HG03460 (cell line): ENCODE results near the gene SCN11A.

ENCODE experiments used
- ATAC-seq: cut with Tn5 transposase; IDR thresholded peaks from one replicate; pipeline ENCODE4 v1.9.1; 2021; ENCODE audit not compliant: unreplicated experiment

SCN11A gene

DNA sequence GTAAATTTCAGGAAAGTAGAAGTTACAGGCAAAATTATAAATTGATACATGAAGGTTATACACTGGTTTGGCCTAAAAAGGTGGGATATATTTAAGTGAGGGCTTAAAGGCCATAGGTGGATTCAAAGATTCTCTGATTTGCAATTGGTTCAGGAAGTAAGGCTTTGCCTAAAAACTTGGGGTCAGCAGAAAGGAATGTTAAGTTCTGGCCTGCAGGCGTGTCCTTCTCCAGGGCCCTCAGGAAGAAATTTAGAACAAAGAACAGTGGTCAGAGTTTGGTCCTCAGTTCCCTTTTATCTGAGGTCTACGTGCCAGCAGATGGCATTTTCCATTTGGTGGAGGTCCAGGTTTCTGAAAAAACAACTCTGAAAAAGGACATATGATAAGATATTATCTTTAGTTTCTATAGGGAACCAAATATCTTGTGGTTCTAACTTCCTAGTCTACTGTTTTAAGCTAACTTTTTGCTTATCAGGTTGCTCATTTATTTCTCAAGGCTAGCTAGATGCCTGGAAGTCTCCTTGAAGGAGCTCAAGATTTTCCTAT, 40.5 kb downstream of the SCN11A start:
- ATAC-seq = no peak

DNA sequence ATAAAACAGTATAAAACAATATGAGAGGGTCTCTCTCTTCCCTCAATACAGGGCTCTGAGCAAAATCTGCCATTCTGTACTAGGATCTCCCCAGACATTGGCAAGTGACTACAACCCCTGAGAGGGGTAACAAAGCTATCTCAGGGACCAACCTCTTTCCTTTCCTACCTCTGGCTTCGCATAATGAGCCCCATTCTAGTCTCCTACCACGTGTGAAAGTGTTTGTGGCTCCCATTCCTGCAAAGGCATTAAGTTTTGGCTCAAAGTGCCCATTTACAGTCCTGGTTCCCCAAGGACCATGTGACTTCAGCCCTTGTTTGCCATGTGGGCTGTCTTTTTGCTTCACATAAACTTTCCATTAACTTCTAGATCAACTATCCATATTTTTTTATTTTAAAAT, 46.4 kb downstream of the SCN11A start:
- no peak for ATAC-seq
